Small intestine (tissue), 7 donors: ENCODE results near the gene AKR1B1. TPM values are rescaled to one million over a fixed set of nuclear protein-coding genes. Genes with fewer than 3 reads are reported as not detected.

Experiments
- DNase-seq, 2 donors: peaks; one replicate each; pipeline versions ENCODE4 v3.0.0 to v3.0.0-alpha.2; 2013
- FAIRE-seq: peaks from 2 replicates; lab custom pipeline; 2012; peaks lifted over from hg19 to GRCh38; lab: Jason Lieb, UNC
- H3K27ac ChIP-seq, 3 donors: one replicate each; pipeline ENCODE4 v1.5.1; 2013; ENCODE audit warnings: low read length in 2 of 3, mild to moderate bottlenecking in 2 of 3, control low read depth in 1 of 3, inconsistent platforms in 1 of 3, low read depth in 1 of 3, moderate library complexity in 1 of 3
- H3K27me3 ChIP-seq, 3 donors: one replicate each; pipeline ENCODE4 v1.6.1; 2013; ENCODE audit warnings: low read length in 3 of 3, inconsistent platforms in 1 of 3; ENCODE audit not compliant: control insufficient read depth in 3 of 3, insufficient read depth in 3 of 3
- H3K36me3 ChIP-seq, 3 donors: one replicate each; pipeline ENCODE4 v1.6.1; 2013; ENCODE audit warnings: low read length in 3 of 3, inconsistent platforms in 1 of 3, low read depth in 1 of 3, mild to moderate bottlenecking in 1 of 3, moderate library complexity in 1 of 3; ENCODE audit not compliant: control insufficient read depth in 3 of 3, insufficient read depth in 2 of 3
- H3K4me1 ChIP-seq, 3 donors: one replicate each; pipeline ENCODE4 v1.6.1; 2013; ENCODE audit warnings: low read length in 2 of 3, inconsistent platforms in 1 of 3, low read depth in 1 of 3, mild to moderate bottlenecking in 1 of 3, moderate library complexity in 1 of 3; ENCODE audit not compliant: control insufficient read depth in 3 of 3, insufficient read depth in 2 of 3
- H3K4me3 ChIP-seq, 3 donors: one replicate each; pipeline ENCODE4 v1.5.1; 2013; ENCODE audit warnings: low read length in 3 of 3, control low read depth in 1 of 3, inconsistent platforms in 1 of 3, low read depth in 1 of 3, mild to moderate bottlenecking in 1 of 3, moderate library complexity in 1 of 3
- H3K9me3 ChIP-seq, 2 donors: one replicate each; pipeline ENCODE4 v1.6.1; 2013; ENCODE audit warnings: low read depth in 1 of 2, low read length in 1 of 2; ENCODE audit not compliant: control insufficient read depth in 2 of 2, insufficient read depth in 1 of 2
- WGBS, 3 donors: extraction: QIAGEN DNeasy Blood & Tissue Kit; methylation state at CpG; one replicate each; pipeline ENCODE4 v1.1.7; 2013; 5-methylcytosine and 5-hydroxymethylcytosine counted together
- polyA plus RNA-seq, 4 donors: library from polyadenylated mRNA; stranded (reverse) in 3 of 4; unstranded in 1 of 4; fragments of 200-250 nt in 3 of 4; fragments of 120-200 nt in 1 of 4; gene quantifications; one replicate each; pipeline versions ENCODE4 v1.2.1 to v1.2.3, GENCODE V29; 2013
- donor health status: healthy with polysubstance abuse.
- donor health status: control.
- donor health status: control.
- donor health status: Bipolar disorder and iron deficiency.
- donor health status: healthy.

Gene AKR1B1
- polyA plus RNA-seq, 4 donors: 10.3 to 57.6 (median 28.3) TPM

DNA sequence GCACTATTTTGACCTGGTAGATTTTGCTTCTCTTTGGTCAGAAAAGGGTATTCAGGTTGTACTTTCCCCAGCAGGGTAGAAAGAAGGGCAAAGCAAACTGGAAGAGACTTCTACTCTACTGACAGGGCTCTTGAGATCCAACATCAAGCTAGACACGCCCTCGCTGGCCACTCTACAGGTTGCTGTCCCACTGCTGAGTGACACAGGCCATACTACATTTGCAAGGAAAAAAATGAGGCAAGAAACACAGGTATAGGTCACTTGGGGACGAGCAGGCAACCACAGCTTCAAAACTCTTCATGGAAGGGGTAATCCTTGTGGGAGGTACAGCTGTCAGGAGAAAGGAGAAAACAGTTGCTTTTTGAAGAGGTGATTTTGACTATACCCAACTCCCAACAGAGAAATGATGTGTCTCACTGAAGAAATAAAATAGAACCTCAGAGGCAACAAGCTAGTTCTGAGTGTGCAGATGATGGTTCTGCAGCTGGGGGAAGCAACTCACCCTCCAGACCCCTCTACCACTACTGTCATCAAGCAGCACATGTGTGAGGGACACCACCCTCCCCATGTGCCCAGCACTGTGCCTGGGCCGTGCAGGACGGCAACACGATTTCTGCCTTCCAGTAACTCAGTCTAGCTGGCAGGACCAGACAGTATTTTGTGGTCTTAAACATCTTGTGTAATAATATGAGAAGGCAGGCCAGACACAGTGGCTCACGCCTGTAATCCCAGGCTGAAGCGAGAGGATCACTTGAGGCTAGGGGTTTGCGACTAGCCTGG, 16.3 kb downstream of the AKR1B1 start:
- 89 to 96% (median 93%) methylated on average over 9 of the region's 9 CpGs for WGBS, 3 donors
- Histone ChIP-seq H3K27ac (no peak overlapping the region), H3K36me3 (peaks cover 0 to 24% (median 17%) of the 10 kb centered on the region in 3 donors), H3K4me1 (no peaks in the 10 kb centered on the region), H3K27me3 (no peaks in the 10 kb centered on the region), H3K9me3 (peaks cover 0 to 6% of the 10 kb centered on the region in 2 donors), H3K4me3 (no peak overlapping the region)
- no peak for FAIRE-seq
- DNase-seq: no peak

- FAIRE-seq: no peak
- H3K27me3 ChIP-seq: no peaks in the 10 kb centered on the region
- H3K36me3 ChIP-seq: peaks cover 0 to 17% (median 15%) of the 10 kb centered on the region in 3 donors
- WGBS, 3 donors: 94 to 97% (median 94%) methylated on average over 4 of the region's 4 CpGs
- H3K27ac ChIP-seq: no peak overlapping the region
- peaks cover 0 to 6% of the 10 kb centered on the region in 2 donors for H3K9me3 ChIP-seq
- no peak for DNase-seq
- H3K4me1 ChIP-seq: no peaks in the 10 kb centered on the region
- no peak overlapping the region for H3K4me3 ChIP-seq
These were observed 17.6 kb downstream of the AKR1B1 start for GRCh38 chr7:134441264-134441663.

DNA sequence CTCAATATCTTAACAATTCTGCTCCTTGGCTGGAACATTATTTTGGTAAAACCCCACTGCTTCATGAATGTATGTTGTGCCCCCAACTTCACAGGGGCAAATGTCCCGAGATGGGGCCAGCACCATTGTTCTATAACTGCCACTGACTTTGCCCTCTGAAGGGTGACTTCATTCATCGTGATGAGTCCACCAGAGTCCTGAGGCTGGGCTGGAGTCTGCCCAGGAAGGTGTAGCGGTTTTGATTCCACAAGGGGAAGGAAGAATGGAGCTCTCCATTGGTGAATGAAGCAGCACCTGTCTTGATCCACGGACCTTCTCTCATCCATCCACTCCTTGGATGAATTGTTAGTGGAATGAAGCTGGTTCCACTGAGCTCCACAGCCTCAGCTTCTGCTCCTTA, 18.4 kb downstream of the AKR1B1 start:
- Histone ChIP-seq H3K36me3 (peaks cover 0 to 17% (median 15%) of the 10 kb centered on the region in 3 donors), H3K4me1 (no peaks in the 10 kb centered on the region), H3K9me3 (peaks cover 0 to 6% of the 10 kb centered on the region in 2 donors), H3K4me3 (no peak overlapping the region), H3K27me3 (no peaks in the 10 kb centered on the region), H3K27ac (no peak overlapping the region)
- WGBS, 3 donors: 89 to 94% (median 94%) methylated on average over 4 of the region's 4 CpGs
- FAIRE-seq (no peak), DNase-seq (no peak)

DNA sequence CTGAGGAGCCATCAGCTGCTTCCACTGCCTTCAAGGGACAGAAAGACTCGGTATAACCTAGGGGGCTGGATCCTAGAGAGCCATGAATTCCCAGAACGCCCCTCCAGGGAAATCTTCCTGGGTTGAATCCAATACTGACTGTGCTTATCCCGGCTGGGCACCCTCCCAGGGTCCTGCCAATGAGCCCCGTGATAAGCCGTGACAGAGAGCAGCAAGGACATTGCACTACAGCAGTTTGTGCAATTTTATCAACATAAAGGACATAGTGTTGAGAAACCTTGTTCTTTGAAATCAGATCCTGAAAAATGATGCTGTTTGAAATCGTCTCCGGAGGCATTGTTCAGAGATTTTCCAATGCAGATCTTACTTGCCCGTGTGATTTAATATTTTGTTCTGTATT, 18.8 kb downstream of the AKR1B1 start:
- peaks cover 0 to 6% of the 10 kb centered on the region in 2 donors for H3K9me3 ChIP-seq
- FAIRE-seq (no peak), DNase-seq (no peak)
- H3K27me3 ChIP-seq: no peaks in the 10 kb centered on the region
- H3K4me3 ChIP-seq: no peak overlapping the region
- no peak overlapping the region for H3K27ac ChIP-seq
- H3K4me1 ChIP-seq: no peaks in the 10 kb centered on the region
- peaks cover 0 to 16% (median 15%) of the 10 kb centered on the region in 3 donors for H3K36me3 ChIP-seq
- WGBS, 3 donors: 79 to 89% (median 80%) methylated on average over 8 of the region's 8 CpGs

- Histone ChIP-seq H3K4me3 (no peak overlapping the region), H3K36me3 (peaks cover 0 to 12% (median 11%) of the 10 kb centered on the region in 3 donors), H3K27me3 (no peaks in the 10 kb centered on the region), H3K9me3 (peaks cover 0 to 6% of the 10 kb centered on the region in 2 donors), H3K4me1 (no peaks in the 10 kb centered on the region), H3K27ac (no peak overlapping the region)
- 86 to 92% (median 91%) methylated on average over 4 of the region's 4 CpGs for WGBS, 3 donors
- DNase-seq (no peak), FAIRE-seq (no peak)
These were observed 20.0 kb downstream of the AKR1B1 start for GRCh38 chr7:134438946-134439345.

DNA sequence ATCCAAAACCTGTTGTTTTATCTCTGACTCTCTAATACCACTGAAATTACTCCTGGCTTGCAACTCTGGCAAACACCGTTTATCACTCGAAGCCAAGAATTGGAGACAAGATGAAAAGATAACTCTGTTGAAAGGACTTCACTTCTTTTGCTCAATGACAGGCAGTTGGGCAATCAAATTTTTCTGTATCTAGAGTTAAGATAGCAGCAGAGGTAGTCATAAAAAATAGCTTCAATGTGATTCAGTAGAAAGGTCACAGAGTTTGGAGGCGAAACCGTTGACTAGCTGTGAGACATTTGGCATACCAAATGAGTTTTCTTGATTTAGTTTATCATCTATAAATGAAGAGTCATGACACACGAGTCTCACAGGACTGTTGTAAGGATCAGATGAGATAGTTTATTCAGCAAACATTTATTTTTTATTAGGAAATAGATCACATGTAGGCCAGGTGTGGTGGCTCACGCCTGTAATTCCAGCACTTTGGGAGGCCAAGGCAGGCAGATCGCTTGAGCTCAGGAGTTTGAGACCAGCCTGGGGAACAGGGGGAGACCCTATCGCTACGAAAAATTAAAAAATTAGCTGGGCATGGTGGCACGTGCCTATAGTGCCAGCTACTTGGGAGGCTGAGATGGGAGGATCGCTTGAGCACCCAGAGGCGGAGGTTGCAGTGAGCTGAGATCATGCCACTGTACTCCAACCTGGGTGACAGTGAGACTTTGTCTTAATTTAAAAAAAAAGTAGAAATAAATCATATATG, 23.6 kb downstream of the AKR1B1 start:
- Histone ChIP-seq H3K9me3 (peaks cover 0 to 6% of the 10 kb centered on the region in 2 donors), H3K36me3 (peaks cover 0 to under 1% (median 0%) of the 10 kb centered on the region in 3 donors), H3K4me1 (peaks cover 0 to 11% (median 0%) of the 10 kb centered on the region in 3 donors), H3K27me3 (no peaks in the 10 kb centered on the region), H3K4me3 (no peak overlapping the region), H3K27ac (no peak overlapping the region)
- DNase-seq: peak in 1 of 2 donors; percentile 26
- no peak for FAIRE-seq
- WGBS, 3 donors: 72 to 80% (median 76%) methylated on average over 12 of the region's 12 CpGs

GRCh38 chr7:134434701-134435100, 24.2 kb downstream of the AKR1B1 start:
- no peak for FAIRE-seq
- H3K27ac ChIP-seq: no peak overlapping the region

DNA sequence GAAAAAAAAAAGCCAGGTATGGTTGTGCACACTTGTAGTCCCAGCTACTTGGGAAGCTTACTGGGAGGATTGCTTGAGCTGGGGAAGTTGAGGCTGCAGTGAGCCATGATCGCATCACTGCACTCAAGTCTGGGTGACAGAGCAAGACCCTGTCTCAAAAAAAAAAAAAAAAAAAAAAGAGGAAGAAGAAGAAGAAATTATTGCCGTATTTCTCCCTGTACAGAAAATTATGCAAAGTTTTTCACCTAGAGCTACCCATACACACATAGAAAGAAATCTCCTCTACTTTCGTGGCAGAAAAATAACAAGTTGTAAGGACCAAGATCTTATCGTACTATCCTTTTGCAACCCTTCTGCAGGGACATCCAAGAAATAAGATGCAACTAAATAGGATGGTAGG, 25.5 kb downstream of the AKR1B1 start:
- Histone ChIP-seq H3K4me1 (peaks cover 0 to 11% (median 0%) of the 10 kb centered on the region in 3 donors), H3K27me3 (no peaks in the 10 kb centered on the region), H3K9me3 (no peaks in the 10 kb centered on the region), H3K4me3 (no peak overlapping the region), H3K36me3 (no peaks in the 10 kb centered on the region), H3K27ac (no peak overlapping the region)
- WGBS, 3 donors: 78 to 92% (median 80%) methylated on average over 4 of the region's 4 CpGs
- no peak for FAIRE-seq
- no peak for DNase-seq

More at GRCh38 chr7:134434701-134435100, 24.2 kb downstream of the AKR1B1 start:
- DNase-seq: no peak
- H3K9me3 ChIP-seq: peaks cover 0 to 6% of the 10 kb centered on the region in 2 donors
- no peaks in the 10 kb centered on the region for H3K27me3 ChIP-seq
- H3K4me3 ChIP-seq: no peak overlapping the region
- H3K36me3 ChIP-seq: no peaks in the 10 kb centered on the region
- H3K4me1 ChIP-seq: peaks cover 0 to 11% (median 0%) of the 10 kb centered on the region in 3 donors
- WGBS, 3 donors: 93 to 96% (median 95%) methylated on average over 5 of the region's 5 CpGs
